GM18502 (cell line): ENCODE data around the gene CD7.
"Not testable (repeated sequence)": the region's sequence is repeated elsewhere in the genome, so short reads cannot be mapped to it uniquely, and the experiment has no call there.

Source experiments
- ATAC-seq: cut with Tn5 transposase; IDR thresholded peaks from one replicate; pipeline ENCODE4 v1.9.1; 2021; ENCODE audit warnings: mild to moderate bottlenecking; ENCODE audit not compliant: unreplicated experiment, poor library complexity

Gene CD7

GRCh38 chr17:82347994-82348393 is 30.6 kb upstream of the CD7 start:
- not testable (repeated sequence) for ATAC-seq

GRCh38 chr17:82346342-82347300 is 29.2 kb upstream of the CD7 start:
- ATAC-seq, result no peak

GRCh38 chr17:82345151-82345976 is 28.0 kb upstream of the CD7 start:
- ATAC-seq, result no peak

- no peak for ATAC-seq
These were observed 26.9 kb upstream of the CD7 start for GRCh38 chr17:82344175-82344907.

GRCh38 chr17:82343560-82343959 is 26.2 kb upstream of the CD7 start:
- no peak for ATAC-seq

- ATAC-seq, result no peak
These were observed 25.1 kb upstream of the CD7 start for GRCh38 chr17:82342361-82343079.

- no peak for ATAC-seq
These were observed 22.5 kb upstream of the CD7 start for GRCh38 chr17:82339634-82340580.

GRCh38 chr17:82338858-82339633 is 21.6 kb upstream of the CD7 start:
- ATAC-seq, result no peak

- no peak for ATAC-seq
These were observed 17.4 kb upstream of the CD7 start for GRCh38 chr17:82334622-82335394.

- no peak for ATAC-seq
These were observed 16.8 kb upstream of the CD7 start for GRCh38 chr17:82334204-82334621.

GRCh38 chr17:82333279-82334171 is 16.1 kb upstream of the CD7 start, which contains the start of gene SECTM1:
SECTM1 (minus strand) TSS chr17:82333766; CDS start chr17:82327240, 6,526 bp downstream.
- ATAC-seq, result no peak

GRCh38 chr17:82332669-82333278 is 15.4 kb upstream of the CD7 start:
- ATAC-seq, result no peak

- no peak for ATAC-seq
These were observed 14.0 kb upstream of the CD7 start for GRCh38 chr17:82331345-82331939.

GRCh38 chr17:82330322-82331239 is 13.2 kb upstream of the CD7 start:
- no peak for ATAC-seq
